ENCODE measurements around the gene DDX3X. TPM values are rescaled to one million over a fixed set of nuclear protein-coding genes. Genes with fewer than 3 reads are reported as not detected.

The DDX3X gene
- total RNA-seq, 1 donor, result 160 TPM

DNA sequence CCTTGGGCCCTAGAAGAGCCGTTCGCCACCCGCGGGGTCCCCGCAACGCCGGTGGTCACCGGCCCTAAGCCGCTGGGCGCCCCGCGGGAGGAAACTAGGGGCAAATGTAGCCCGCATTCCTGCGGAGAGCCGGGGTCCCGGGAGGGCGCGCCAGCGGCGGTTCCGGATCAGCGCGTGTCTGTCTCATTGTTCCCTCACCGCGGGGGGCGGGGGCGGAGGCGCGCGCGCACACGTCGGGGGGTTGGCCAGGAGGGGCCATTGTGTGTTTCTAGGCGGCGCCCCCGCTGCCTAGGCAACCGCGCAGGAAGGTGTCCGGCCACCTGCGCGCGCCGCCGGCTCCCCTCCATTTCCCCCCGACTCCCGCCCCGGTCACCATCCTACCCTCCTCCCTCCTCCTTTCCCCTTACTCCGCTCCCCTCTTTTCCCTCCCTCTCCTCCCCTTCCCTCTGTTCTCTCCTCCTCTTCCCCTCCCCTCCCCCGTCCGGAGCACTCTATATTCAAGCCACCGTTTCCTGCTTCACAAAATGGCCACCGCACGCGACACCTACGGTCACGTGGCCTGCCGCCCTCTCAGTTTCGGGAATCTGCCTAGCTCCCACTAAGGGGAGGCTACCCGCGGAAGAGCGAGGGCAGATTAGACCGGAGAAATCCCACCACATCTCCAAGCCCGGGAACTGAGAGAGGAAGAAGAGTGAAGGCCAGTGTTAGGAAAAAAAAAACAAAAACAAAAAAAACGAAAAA, 789 bp upstream of the DDX3X start:
- Histone ChIP-seq H3K79me2 (ENCODE audit: insufficient read depth, low read length) (peaks cover 42% of the 10 kb centered on the region), H2AFZ (ENCODE audit: low read length) (peak overlapping the region; percentile 98), H4K20me1 (ENCODE audit: insufficient read depth, low read length) (peaks cover 32% of the 10 kb centered on the region), H3K27me3 (ENCODE audit: insufficient read depth, low read length) (no peaks in the 10 kb centered on the region), H3K27ac (ENCODE audit: low read depth, low read length) (peak overlapping the region; percentile 100), H3K4me2 (ENCODE audit: insufficient read depth, low read length) (peak overlapping the region; percentile 98), H3K4me1 (ENCODE audit: insufficient read depth, low read length) (peaks cover 27% of the 10 kb centered on the region), H3K4me3 (ENCODE audit: insufficient read depth, low read length) (peak overlapping the region; percentile 98), H3K36me3 (ENCODE audit: insufficient read depth, low read length) (peaks cover 5% of the 10 kb centered on the region), H3K9me3 (ENCODE audit: low read depth, low read length) (no peaks in the 10 kb centered on the region)
- TF ChIP-seq, protein P1, sequence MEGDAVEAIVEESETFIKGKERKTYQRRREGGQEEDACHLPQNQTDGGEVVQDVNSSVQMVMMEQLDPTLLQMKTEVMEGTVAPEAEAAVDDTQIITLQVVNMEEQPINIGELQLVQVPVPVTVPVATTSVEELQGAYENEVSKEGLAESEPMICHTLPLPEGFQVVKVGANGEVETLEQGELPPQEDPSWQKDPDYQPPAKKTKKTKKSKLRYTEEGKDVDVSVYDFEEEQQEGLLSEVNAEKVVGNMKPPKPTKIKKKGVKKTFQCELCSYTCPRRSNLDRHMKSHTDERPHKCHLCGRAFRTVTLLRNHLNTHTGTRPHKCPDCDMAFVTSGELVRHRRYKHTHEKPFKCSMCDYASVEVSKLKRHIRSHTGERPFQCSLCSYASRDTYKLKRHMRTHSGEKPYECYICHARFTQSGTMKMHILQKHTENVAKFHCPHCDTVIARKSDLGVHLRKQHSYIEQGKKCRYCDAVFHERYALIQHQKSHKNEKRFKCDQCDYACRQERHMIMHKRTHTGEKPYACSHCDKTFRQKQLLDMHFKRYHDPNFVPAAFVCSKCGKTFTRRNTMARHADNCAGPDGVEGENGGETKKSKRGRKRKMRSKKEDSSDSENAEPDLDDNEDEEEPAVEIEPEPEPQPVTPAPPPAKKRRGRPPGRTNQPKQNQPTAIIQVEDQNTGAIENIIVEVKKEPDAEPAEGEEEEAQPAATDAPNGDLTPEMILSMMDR (IDR thresholded peaks at IDR 0.05; ENCODE audit: extremely low read depth, low read depth, low read length), result no peak
- peak; percentile 94 for DNase-seq (ENCODE audit: insufficient read length, low spot score, missing footprints)

DNA sequence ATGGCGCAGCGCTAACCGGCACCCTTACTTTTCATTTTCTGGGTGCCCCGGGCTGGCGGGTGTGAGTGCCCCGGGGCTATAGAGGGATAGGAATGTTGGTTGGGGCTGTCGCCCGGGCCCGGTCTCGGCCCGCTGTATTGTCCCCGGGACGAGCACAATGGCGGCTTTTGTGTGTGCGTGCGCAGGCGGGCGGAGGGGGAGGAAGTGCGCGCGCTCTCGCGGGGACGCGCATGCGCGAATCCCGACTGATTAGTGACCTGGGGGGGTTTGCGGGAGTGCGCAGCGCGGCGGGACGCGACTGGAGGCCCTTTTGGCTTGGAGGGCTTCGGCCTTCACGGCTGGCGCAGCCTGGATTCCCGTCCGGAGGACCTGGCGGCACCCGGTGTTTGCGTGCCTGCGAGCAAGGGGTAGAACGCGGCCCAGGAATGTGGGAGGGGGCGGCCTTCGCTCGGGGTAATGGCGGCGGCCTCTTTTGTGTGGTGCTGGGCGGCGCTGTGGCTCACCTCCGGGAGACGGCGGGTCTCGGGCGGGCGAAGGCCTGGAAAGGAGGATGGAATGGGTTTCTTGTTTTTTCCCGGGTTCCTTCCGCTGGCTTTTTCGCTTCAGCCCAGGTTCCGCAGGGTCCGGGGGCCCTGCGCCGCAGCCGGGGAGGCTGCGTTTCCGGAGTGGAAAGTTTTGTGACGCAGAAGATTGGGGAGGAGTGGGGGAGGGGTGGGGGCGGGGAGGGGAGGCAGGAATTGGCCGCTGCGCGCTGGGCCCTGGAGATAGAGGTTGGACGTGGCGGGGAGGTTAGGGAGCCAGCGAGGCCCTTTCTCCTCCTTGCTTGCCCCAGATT, 618 bp downstream of the DDX3X start:
- Histone ChIP-seq H3K79me2 (ENCODE audit: insufficient read depth, low read length) (peaks cover 55% of the 10 kb centered on the region), H3K36me3 (ENCODE audit: insufficient read depth, low read length) (peaks cover 16% of the 10 kb centered on the region), H3K27ac (ENCODE audit: low read depth, low read length) (peak overlapping the region; percentile 100), H2AFZ (ENCODE audit: low read length) (peak overlapping the region; percentile 11), H3K4me2 (ENCODE audit: insufficient read depth, low read length) (peak overlapping the region; percentile 98), H3K4me1 (ENCODE audit: insufficient read depth, low read length) (peaks cover 27% of the 10 kb centered on the region), H4K20me1 (ENCODE audit: insufficient read depth, low read length) (peaks cover 44% of the 10 kb centered on the region), H3K4me3 (ENCODE audit: insufficient read depth, low read length) (peak overlapping the region; percentile 98), H3K9me3 (ENCODE audit: low read depth, low read length) (no peaks in the 10 kb centered on the region), H3K27me3 (ENCODE audit: insufficient read depth, low read length) (no peaks in the 10 kb centered on the region)
- TF ChIP-seq, protein P1 (IDR thresholded peaks at IDR 0.05; ENCODE audit: extremely low read depth, low read depth, low read length), result no peak
- DNase-seq (ENCODE audit: insufficient read length, low spot score, missing footprints), result peak; percentile 97

DNA sequence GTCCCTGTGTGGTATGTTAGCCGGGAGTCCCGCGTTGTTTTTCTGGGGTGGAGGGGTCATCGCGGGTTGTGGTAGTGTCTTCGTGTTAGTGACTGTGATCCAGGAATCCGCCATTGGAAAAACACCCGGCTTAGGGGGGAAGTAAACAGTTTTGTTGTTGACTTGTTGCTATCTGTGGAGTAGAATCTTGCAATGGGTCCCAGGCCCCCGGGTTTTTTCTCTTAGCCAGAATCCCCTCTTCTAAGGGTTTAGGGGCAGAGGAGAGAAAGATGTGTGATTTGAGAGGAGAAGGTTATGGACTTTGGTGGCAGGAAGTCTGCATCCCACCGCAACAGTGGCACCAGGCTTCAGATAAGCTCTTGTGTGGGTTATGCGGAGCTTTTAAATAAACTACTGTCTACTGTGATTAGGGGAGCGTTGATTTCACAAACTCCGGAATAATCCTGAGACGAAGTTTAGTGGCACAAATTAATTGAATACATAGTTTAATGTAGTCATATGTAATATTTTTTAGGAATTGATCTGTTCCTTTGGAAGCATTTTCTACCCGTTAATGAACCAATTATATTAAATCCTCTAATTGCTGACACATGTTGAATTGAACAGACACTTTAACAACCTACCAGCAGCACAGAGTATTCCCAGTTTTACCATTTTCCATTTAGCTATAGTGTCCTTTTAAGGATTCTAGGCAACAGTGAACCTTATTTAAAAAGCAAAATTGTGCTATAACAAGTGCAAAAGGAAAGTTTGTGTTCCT, 1.4 kb downstream of the DDX3X start:
- TF ChIP-seq, protein P1 (IDR thresholded peaks at IDR 0.05; ENCODE audit: extremely low read depth, low read depth, low read length), result no peak
- Histone ChIP-seq H3K9me3 (ENCODE audit: low read depth, low read length) (no peaks in the 10 kb centered on the region), H3K4me3 (ENCODE audit: insufficient read depth, low read length) (peak overlapping the region; percentile 98), H4K20me1 (ENCODE audit: insufficient read depth, low read length) (peaks cover 51% of the 10 kb centered on the region), H3K4me1 (ENCODE audit: insufficient read depth, low read length) (peaks cover 27% of the 10 kb centered on the region), H3K27me3 (ENCODE audit: insufficient read depth, low read length) (no peaks in the 10 kb centered on the region), H3K4me2 (ENCODE audit: insufficient read depth, low read length) (peak overlapping the region; percentile 87), H3K36me3 (ENCODE audit: insufficient read depth, low read length) (peaks cover 23% of the 10 kb centered on the region), H3K27ac (ENCODE audit: low read depth, low read length) (peak overlapping the region; percentile 100), H2AFZ (ENCODE audit: low read length) (no peak overlapping the region), H3K79me2 (ENCODE audit: insufficient read depth, low read length) (peaks cover 63% of the 10 kb centered on the region)
- DNase-seq (ENCODE audit: insufficient read length, low spot score, missing footprints), result no peak

All from osteoblast (primary cell).